ENCODE results near the gene ZC3H13.

DNA sequence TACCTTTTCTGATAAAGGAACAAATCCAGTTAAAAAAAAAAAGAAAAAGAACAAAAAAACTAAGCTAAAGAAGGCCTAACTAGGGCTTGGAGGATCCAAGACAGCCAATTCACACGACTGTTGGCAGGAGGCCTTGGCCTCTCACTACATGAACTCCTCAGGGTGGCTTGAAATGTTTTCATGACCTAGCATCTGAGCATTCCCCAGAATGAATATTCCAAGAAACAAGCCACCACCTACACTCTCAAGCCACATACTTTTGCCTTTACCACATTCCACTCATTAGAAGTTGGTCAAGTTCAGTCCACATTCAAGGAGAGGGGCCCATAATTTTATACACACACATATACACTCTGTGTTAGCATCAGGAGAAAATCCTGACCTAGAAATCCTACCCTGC, 103.4 kb downstream of the ZC3H13 start:
- TF ChIP-seq YY1 (IDR thresholded peaks at IDR 0.05; ENCODE audit: low read depth) (no peak), CREB1 (IDR thresholded peaks at IDR 0.05; ENCODE audit: low read depth) (no peak), TCF12 (IDR thresholded peaks at IDR 0.05; ENCODE audit: low read depth) (no peak), RAD21 (IDR thresholded peaks at IDR 0.05; ENCODE audit: low read depth) (no peak), FOXM1 (IDR thresholded peaks at IDR 0.05; ENCODE audit: borderline replicate concordance, low read depth) (no peak), EGR1 (IDR thresholded peaks at IDR 0.05) (no peak), NFIC (IDR thresholded peaks at IDR 0.05) (no peak), TAF1 (IDR thresholded peaks at IDR 0.05; ENCODE audit: low read depth) (no peak), EP300 (IDR thresholded peaks at IDR 0.05; ENCODE audit: borderline replicate concordance) (no peak)
- TF ChIP-seq, protein P1, sequence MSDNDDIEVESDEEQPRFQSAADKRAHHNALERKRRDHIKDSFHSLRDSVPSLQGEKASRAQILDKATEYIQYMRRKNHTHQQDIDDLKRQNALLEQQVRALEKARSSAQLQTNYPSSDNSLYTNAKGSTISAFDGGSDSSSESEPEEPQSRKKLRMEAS (IDR thresholded peaks at IDR 0.05): no peak
- TF ChIP-seq, protein P2, sequence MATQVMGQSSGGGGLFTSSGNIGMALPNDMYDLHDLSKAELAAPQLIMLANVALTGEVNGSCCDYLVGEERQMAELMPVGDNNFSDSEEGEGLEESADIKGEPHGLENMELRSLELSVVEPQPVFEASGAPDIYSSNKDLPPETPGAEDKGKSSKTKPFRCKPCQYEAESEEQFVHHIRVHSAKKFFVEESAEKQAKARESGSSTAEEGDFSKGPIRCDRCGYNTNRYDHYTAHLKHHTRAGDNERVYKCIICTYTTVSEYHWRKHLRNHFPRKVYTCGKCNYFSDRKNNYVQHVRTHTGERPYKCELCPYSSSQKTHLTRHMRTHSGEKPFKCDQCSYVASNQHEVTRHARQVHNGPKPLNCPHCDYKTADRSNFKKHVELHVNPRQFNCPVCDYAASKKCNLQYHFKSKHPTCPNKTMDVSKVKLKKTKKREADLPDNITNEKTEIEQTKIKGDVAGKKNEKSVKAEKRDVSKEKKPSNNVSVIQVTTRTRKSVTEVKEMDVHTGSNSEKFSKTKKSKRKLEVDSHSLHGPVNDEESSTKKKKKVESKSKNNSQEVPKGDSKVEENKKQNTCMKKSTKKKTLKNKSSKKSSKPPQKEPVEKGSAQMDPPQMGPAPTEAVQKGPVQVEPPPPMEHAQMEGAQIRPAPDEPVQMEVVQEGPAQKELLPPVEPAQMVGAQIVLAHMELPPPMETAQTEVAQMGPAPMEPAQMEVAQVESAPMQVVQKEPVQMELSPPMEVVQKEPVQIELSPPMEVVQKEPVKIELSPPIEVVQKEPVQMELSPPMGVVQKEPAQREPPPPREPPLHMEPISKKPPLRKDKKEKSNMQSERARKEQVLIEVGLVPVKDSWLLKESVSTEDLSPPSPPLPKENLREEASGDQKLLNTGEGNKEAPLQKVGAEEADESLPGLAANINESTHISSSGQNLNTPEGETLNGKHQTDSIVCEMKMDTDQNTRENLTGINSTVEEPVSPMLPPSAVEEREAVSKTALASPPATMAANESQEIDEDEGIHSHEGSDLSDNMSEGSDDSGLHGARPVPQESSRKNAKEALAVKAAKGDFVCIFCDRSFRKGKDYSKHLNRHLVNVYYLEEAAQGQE (IDR thresholded peaks at IDR 0.05; ENCODE audit: low read depth): no peak

Data from Ishikawa (cell line).